Cardiac fibroblast (primary cell): ENCODE results near the gene CLVS2.

Experiments
- DNase-seq, 2 donors: peaks; one replicate each; pipeline versions ENCODE4 v3.0.0 to v3.0.0-alpha.2; 2010; ENCODE audit warnings: low read depth in 2 of 2
- H3K4me3 ChIP-seq, 2 donors: replicated peaks in 1 of 2; 1 replicate in 1 of 2; 2 replicates in 1 of 2; pipeline ENCODE4 v1.5.1; 2011; ENCODE audit warnings: low read depth in 2 of 2, low read length in 2 of 2, mild to moderate bottlenecking in 2 of 2, moderate library complexity in 1 of 2
- TF ChIP-seq, protein P1 (sequence below): IDR thresholded peaks from one replicate; pipeline ENCODE4 v1.5.1; 2011; ENCODE audit warnings: low read depth, mild to moderate bottlenecking, low read length, inconsistent platforms

The CLVS2 gene, protein sequence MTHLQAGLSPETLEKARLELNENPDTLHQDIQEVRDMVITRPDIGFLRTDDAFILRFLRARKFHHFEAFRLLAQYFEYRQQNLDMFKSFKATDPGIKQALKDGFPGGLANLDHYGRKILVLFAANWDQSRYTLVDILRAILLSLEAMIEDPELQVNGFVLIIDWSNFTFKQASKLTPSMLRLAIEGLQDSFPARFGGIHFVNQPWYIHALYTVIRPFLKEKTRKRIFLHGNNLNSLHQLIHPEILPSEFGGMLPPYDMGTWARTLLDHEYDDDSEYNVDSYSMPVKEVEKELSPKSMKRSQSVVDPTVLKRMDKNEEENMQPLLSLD

DNA sequence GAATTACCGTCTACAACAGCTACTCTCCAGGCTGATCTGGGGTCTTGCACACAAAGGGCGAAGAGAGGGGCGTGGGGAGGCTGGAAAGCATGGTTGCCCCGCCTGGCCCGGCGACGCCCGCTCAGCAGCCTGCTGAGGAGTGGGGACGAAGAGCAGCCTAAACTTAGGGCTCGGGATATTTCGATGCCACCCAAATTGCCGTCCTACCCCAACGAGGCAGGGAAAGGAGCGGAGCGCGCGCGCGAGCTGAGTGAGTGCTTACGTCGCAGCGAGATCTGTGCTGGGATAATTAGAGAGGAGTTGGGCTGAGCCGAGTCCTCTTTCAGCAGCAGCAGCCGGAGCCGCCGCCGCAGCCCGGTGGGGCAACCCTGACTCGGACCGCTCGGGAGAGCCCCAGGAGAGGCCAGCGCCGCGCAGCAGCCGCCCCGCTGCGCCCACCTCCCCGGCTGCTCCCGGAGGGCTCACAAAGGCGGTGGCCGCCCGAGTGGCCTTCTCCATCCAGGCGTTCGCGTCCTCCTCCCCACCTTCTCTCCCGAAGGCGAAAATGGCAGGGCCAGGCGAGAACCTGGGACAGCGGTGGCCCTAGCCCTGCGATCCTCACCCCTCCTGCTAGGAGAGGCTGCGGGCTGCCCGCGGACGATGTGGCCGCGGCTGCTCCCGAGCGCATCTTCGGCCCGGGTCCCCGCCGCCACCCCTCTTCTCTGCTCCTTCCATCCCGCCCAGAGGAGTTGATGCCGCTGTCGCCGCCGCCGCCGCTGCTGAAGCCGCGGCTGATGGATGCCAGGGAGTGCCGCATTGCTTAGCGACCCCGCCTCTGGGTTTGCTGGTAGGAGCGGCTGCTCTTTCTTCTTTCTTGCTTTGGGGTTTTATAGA, at the start of gene CLVS2:
Gene CLVS2, plus strand, starts transcription at position 315 of the 873 bp plus-strand sequence. CDS start 1,543 bp downstream, outside the sequence.
- peak within 1 kb of the TSS; percentile 51 to 53 for H3K4me3 ChIP-seq

GRCh38 chr6:122947355-122947754, 48.7 kb upstream of the CLVS2 start:
- TF ChIP-seq, protein P1, sequence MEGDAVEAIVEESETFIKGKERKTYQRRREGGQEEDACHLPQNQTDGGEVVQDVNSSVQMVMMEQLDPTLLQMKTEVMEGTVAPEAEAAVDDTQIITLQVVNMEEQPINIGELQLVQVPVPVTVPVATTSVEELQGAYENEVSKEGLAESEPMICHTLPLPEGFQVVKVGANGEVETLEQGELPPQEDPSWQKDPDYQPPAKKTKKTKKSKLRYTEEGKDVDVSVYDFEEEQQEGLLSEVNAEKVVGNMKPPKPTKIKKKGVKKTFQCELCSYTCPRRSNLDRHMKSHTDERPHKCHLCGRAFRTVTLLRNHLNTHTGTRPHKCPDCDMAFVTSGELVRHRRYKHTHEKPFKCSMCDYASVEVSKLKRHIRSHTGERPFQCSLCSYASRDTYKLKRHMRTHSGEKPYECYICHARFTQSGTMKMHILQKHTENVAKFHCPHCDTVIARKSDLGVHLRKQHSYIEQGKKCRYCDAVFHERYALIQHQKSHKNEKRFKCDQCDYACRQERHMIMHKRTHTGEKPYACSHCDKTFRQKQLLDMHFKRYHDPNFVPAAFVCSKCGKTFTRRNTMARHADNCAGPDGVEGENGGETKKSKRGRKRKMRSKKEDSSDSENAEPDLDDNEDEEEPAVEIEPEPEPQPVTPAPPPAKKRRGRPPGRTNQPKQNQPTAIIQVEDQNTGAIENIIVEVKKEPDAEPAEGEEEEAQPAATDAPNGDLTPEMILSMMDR = peak; percentile 76

More for the DNA sequence above, at the start of gene CLVS2:
- peak; percentile 35 to 53 for DNase-seq
- TF ChIP-seq, protein P1 = no peak

DNA sequence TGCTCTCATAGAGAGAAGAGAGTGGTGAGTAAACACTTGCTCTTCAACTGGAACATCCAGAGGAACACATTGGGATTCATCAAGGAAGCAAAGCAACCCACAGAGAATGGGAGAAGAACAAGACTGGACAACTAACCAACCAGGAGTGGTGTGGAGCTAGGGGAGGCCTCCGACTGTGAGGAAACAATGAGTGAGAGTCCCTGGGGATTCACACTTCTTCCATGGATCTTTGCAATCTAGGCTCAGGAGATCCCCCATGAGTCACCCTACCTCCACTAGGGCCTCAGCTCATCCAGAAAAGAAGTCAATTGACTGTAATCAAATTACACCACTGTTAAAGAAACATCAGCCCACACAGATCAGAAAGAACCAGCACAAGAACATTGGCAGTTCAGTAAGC, 42.3 kb upstream of the CLVS2 start:
- peak in 1 of 2 donors; percentile 38 for DNase-seq
- TF ChIP-seq, protein P1 = no peak
- no peak overlapping the region for H3K4me3 ChIP-seq

More at GRCh38 chr6:122947355-122947754, 48.7 kb upstream of the CLVS2 start:
- peak; percentile 17 to 61 for DNase-seq
- no peak overlapping the region for H3K4me3 ChIP-seq

DNA sequence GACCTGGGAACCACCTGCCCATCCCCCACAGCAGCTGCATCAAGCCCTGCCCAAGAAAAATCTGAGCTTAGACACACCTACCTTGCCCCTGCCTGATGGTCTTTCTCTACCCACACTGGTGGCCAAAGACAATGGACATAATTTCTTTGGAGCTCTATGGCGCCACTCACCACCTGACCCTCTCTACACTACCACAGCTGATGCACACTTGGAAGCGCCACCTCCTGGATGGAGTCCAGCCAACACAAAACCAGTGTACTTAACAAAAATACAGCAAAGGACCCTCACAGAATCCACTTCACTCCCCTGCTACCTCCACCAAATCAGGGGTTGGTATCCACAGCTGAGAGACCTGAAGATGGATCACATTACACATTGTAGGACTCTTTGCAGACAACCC, 39.7 kb upstream of the CLVS2 start:
- TF ChIP-seq, protein P1 = no peak
- no peak overlapping the region for H3K4me3 ChIP-seq
- no peak for DNase-seq

DNA sequence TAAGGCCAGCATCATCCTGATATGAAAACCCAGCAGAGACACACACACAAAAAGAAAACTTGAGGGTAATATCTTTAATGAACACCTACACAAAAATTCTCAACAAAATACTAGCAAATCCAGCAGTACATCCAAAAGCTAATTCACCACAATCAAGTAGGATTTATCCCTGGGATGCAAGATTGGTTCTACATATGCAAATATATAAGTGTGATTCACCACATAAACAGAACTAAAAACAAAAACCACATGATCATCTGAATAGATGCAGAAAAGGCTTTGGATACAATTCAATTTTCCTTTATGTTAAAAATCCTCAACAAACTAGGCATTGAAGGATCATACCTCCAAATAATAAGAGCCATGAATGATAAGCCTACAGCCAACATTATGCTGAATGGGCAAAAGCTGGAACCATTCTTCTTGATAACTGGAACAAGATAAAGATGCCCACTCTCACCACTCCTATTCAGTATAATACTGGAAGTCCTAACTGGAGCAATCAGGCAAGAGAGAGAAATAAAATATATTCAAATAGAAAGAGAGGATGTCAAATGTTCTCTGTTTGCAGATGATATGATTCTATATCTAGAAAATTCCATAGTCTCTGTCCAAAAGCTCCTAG, 33.9 kb upstream of the CLVS2 start:
- DNase-seq = no peak
- TF ChIP-seq, protein P1 = no peak
- H3K4me3 ChIP-seq = no peak overlapping the region

DNA sequence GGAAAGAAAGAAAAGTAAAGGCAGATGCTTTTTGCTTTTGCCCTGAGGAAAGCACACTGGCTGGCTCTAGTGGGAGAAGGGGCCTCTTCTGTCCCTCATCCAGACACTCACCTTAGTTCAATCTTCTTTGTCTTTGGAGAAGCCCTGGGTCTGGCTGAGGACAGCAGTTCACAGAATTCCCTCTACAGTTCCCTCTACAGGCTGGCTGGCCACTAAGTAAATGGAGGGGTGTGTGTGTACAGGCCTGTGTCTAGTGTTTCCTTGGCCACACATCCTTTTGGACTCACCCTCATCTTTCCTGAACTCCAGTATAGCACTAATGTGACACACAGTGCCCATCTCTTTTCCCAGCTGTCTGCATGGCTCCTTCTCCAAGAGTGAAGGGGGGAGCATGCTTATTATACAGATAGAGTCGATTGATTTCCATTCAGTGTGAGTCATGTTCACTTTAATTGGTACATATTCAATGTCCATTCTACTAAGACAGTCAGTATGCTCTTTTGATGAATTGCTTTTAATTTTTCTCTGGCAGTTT, 26.0 kb upstream of the CLVS2 start:
- TF ChIP-seq, protein P1 = no peak
- no peak overlapping the region for H3K4me3 ChIP-seq
- DNase-seq = no peak
